Stimulated activated CD4-positive, alpha-beta T cell treated with anti-CD3 and anti-CD28 coated beads, Interleukin-4, amount 100 ng/mL, for 4 hours (primary cell): ENCODE data around the gene IGF2BP2.
"Not testable (repeated sequence)": the region's sequence is repeated elsewhere in the genome, so short reads cannot be mapped to it uniquely, and the experiment has no call there.

Source experiments
- DNase-seq, 2 experiments: peaks; one replicate each; pipeline ENCODE4 v3.0.0-alpha.2; 2020

IGF2BP2 gene

GRCh38 chr3:185825006-185825638, at the start of gene IGF2BP2:
IGF2BP2 (minus strand) TSS chr3:185825042; CDS start chr3:185824960, 82 bp downstream.
- DNase-seq: peak; percentile 49 to 51

GRCh38 chr3:185874119-185874518, 49.3 kb upstream of the IGF2BP2 start:
- DNase-seq: no peak

DNA sequence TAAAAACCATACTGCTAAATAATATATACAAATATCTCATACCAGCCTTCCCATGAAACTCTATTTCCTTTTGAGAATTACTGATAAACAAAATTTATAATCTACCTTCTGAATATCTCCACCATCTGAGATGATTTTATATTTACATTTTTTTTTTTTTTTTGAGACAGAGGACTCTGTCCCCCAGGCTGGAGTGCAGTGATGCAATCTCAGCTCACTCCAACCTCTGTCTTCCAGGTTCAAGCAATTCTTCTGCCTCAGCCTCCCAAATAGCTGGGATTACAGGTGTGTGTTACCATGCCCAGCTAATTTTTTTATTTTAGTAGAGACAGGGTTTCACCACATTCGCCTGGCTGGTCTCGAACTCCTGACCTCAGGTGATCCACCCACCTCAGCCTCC, 42.8 kb upstream of the IGF2BP2 start:
- DNase-seq: no peak

DNA sequence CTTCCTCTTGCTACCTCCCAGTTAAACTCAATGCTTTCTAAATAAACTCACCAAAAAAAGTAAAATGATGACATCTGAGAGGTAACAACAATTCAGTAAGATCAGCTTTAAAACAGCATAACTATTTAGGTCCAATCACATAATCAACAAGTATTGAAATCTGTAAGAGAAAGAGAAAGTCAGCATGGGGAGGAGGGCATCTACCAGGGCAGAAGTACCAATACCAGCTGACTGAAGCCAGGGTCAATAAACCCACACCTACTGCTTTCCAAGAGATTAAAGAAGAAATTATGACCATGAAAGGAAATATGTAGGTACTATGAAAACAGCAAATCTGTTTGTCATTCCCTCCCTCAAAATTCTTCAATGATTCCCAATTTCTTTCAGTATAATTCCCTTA, 42.2 kb upstream of the IGF2BP2 start:
- DNase-seq: no peak

GRCh38 chr3:185866555-185866954, 41.7 kb upstream of the IGF2BP2 start:
- DNase-seq: no peak

DNA sequence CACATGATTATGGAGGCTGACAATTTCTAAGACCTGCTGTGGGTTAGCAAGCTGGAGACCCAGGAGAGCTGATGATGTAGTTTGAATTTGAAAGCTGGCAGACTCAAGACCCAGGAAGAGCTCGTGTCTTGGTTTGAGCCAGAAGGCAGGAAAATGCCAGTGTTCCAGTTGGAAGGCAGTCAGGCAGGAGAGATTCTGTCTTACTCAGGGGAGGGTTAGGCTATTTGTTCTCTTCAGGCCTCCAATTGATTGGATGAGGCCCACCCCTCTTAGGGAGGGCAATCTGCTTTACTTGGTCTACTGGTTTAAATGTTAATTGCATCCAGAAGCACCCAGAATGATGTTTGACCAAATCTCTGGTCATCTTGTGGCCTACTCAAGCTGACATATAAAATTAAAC, 40.4 kb upstream of the IGF2BP2 start:
- no peak for DNase-seq

DNA sequence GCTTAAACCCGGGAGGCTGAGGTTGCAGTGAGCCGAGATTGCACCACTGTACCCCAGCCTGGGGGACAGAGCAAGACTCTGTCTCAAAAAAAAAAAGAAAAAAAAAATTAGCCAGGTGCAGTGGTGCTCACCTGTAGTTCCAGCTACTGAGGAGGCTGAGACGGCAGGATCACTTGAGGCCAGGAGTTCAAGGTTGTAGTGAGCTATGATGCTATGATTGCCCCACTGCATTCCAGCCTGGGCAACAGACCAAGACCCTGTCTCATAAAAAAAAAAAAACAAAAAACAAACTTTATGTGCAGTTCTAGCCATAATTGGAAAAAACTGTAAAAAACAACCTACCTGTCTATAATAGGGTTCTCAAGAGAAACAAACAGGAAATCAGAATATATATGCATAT, 39.9 kb upstream of the IGF2BP2 start:
- no peak for DNase-seq

DNA sequence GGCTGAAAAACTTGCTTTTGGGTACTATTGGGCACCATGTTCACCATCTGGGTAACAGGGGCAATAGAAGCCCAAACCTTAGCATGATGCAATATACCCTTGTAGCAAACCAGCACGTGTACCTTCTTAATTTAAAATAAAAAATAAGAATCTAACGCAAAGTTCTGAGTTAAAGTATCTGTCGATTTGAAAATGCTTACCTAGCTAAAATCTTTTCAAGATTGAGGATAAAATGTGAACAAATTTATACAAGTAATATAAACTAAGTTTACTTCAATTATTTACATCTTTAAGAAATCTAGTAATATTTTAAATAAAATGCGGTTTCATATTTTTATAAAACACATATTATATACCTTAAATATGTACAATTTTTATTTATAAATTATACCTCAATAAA, 38.1 kb upstream of the IGF2BP2 start:
- DNase-seq: no peak

GRCh38 chr3:185859294-185859972, 34.6 kb upstream of the IGF2BP2 start:
- DNase-seq: no peak

- no peak for DNase-seq
Measured at GRCh38 chr3:185858502-185859225, 33.8 kb upstream of the IGF2BP2 start.

DNA sequence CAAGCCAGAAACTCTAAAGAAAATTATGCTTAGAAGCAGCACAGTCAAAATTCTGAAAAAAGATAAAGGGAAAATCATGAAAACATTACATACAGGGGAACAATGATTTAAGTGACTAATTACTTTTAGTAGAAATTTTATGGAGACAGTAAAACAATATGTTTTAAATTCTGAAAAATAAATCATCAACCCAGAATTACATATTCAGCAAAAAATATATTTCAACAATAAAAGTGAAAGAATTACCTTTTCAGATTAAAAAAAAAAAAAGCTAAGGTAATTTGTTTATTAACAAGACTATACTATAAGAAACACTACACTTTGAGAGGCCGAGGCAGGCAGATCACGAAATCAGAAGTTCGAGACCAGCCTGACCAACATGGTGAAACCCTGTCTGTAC, 32.4 kb upstream of the IGF2BP2 start:
- no peak for DNase-seq

GRCh38 chr3:185856652-185857051, 31.8 kb upstream of the IGF2BP2 start:
- no peak for DNase-seq

GRCh38 chr3:185853771-185854170, 28.9 kb upstream of the IGF2BP2 start:
- not testable (repeated sequence) for DNase-seq

GRCh38 chr3:185852635-185853034, 27.8 kb upstream of the IGF2BP2 start:
- DNase-seq: no peak

DNA sequence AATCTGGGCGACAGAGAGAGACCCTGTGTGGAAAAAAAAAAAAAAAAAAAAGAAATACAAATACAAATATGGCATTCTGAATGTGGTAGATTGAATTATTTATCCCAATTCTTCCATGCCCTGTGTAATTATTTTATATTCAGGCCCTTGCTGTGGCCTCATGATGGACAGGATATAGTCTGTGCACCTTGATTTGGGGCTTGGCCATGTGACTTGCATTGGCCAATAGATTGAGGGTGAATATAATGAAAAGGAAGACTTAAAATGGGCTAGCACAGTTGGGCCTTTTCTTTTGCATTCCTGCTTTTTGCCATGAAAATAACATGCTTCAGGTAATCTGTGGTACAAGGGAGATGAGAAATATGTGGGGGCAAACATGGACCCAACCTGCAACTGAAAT, 27.1 kb upstream of the IGF2BP2 start:
- DNase-seq: no peak

DNA sequence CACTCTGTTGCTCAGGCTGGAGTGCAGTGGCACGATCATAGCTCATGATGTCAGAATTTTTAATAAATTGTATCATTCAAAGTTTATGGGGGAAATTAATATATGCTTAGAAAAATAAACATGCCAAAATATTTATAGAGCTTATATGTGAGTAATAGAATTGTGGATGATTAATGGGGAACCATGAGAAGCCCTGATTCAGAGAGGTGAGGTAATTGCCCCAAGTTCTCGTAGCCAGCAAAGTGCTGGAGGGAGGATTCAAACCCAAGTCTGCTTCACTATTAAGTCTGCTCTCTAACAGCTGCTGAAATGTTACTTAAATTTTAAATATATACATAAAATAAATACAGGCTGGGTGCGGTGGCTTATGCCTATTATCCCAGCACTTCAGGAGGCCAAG, 26.2 kb upstream of the IGF2BP2 start:
- no peak for DNase-seq

DNA sequence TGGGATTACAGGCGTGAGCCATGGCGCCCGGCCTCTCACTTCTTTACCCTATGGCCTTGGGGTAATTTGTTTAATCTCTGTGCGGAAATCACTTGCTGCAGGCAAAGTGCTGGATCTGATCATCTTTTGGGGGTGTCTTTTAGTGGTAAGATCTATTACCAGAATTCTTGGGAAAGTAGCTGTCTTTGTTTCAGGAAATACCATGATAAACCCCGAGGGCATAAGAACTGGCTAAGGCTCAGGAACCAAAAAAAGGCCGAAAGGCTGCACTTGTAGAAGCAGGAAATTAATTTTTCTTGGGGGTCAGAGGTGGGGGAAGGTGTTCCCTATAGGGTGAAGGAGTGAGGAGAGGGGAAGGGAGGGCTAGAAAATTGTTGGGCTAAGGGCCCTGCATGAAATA, 22.7 kb upstream of the IGF2BP2 start:
- DNase-seq: no peak

DNA sequence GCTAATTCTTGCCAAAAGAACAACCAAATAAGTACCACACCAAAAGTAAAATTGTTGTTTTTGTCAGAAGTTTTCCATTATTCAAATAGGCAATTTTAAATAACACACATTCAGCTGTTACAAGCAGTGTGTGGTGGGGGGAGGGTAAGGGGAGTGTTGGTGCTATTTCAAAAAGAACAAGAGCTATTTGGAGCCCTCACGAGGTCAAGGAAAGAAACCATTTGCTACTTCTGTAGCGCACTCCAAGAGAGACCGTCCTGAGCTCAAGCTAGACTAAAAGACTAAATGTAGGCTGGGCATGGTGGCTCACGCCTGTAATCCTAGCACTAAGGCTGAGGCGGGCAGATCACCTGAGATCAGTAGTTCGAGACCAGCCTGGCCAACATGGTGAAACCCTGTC, 21.2 kb upstream of the IGF2BP2 start:
- DNase-seq: no peak

GRCh38 chr3:185844051-185844450, 19.2 kb upstream of the IGF2BP2 start:
- no peak for DNase-seq

GRCh38 chr3:185843635-185844034, 18.8 kb upstream of the IGF2BP2 start:
- no peak for DNase-seq

GRCh38 chr3:185843126-185843525, 18.3 kb upstream of the IGF2BP2 start:
- no peak for DNase-seq

GRCh38 chr3:185842241-185842640, 17.4 kb upstream of the IGF2BP2 start:
- no peak for DNase-seq

DNA sequence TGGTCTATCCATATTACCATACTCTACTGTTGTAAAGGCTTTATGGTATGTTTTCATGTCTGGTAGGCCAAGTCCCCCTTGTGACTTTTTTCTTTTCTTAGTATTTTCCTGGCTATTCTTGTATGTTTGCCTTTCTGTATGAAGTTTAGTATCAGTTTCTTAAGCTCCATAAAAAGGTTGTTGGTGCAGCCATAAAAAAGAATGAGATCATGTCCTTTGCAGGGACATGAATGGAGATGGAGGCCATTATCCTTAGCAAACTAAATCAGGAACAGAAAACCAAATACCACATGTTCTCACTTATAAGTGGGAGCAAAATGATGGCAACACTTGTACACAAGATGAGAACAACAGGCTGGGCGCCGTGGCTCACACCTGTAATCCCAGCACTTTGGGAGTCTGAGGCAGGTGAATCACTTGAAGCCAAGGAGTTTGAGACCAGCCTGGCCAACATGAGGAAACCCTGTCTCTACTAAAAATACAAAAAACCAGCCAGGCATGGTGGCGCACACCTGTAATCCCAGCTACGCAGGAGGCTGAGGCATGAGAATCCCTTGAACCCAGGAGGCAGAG, 13.7 kb upstream of the IGF2BP2 start:
- not testable (repeated sequence) for DNase-seq

GRCh38 chr3:185837414-185837813, 12.6 kb upstream of the IGF2BP2 start:
- DNase-seq: no peak
